HG02610 (cell line): Measurements from ENCODE around the gene KMT2C.
A peak's percentile ranks its signal among the peaks of the same experiment; 100 is the strongest.
"Not testable (repeated sequence)": the region's sequence is repeated elsewhere in the genome, so short reads cannot be mapped to it uniquely, and the experiment has no call there.

Experiments
- ATAC-seq: cut with Tn5 transposase; IDR thresholded peaks from one replicate; pipeline ENCODE4 v1.9.1; 2021; ENCODE audit warnings: mild to moderate bottlenecking, moderate library complexity; ENCODE audit not compliant: unreplicated experiment

The KMT2C gene

GRCh38 chr7:152442330-152442835 is 6.6 kb upstream of the KMT2C start:
- no peak for ATAC-seq

GRCh38 chr7:152441810-152442209 is 6.0 kb upstream of the KMT2C start:
- not testable (repeated sequence) for ATAC-seq

- ATAC-seq, result not testable (repeated sequence)
Observed at GRCh38 chr7:152441168-152441567, 5.4 kb upstream of the KMT2C start.

GRCh38 chr7:152438017-152438416 is 2.2 kb upstream of the KMT2C start:
- not testable (repeated sequence) for ATAC-seq

- not testable (repeated sequence) for ATAC-seq
Observed at GRCh38 chr7:152436931-152437575, 1.2 kb upstream of the KMT2C start.

GRCh38 chr7:152436111-152436930 is 518 bp upstream of the KMT2C start:
- ATAC-seq, result peak; percentile 38

DNA sequence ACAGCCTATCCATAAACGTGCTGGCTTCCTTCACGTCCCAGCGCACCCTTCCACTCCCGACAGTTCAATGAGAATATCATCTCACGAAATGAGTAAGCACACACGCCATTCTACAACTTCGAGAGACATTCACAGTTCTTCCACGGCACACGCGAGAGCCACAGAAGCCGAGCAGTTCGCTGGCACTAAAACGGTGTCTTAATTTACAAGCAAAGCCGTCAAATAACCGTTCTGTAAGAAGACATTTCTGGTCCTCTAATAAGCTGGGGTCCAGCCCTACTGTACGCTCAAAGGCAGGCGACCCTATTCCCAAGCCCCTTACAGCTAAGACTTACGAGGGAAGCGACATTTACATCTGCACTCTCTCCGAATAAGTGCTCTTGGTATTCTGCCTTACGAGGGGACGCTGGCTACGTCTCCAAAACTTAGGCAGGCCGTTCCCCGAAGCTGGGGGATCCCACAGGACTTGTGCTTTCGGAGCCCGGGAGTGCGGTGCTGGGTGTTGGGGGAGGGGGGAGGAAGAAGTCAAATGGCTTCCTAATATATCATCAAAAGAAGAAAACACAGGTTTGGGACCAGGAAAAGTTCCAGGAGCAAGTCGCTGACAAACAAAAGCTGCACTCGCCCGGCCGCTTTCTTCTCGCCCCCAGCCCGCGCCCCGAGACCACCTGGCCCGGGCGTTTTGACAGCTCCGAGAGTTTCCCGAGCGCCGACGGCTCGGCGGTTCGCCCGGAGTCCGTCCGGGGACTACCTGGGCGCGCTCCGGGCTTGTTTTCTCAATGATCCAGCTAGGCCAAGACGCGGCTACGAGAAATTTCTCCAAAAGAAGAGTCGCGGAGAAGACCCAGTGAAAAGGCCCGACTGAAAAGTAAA is 1.1 kb downstream of the KMT2C start:
- ATAC-seq, result not testable (repeated sequence)

GRCh38 chr7:152433721-152434490 is 1.9 kb downstream of the KMT2C start:
- peak; percentile 48 for ATAC-seq

DNA sequence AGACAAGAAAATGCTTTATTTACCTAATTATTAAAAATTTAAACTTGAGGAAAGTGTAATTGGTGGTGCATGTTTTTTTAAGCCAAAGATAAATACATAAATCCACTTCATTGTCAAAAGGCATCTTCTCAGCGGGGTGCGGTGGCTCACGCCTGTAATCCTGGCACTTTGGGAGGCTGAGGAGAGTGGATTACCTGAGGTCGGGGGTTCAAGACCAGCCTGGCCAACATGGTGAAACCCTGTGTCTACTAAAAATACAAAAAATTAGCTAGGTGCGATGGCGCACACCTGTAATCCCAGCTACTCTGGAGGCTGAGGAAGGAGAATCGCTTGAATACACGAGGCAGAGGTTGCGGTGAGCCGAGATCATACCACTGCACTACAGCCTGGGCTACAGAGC is 3.1 kb downstream of the KMT2C start:
- not testable (repeated sequence) for ATAC-seq

DNA sequence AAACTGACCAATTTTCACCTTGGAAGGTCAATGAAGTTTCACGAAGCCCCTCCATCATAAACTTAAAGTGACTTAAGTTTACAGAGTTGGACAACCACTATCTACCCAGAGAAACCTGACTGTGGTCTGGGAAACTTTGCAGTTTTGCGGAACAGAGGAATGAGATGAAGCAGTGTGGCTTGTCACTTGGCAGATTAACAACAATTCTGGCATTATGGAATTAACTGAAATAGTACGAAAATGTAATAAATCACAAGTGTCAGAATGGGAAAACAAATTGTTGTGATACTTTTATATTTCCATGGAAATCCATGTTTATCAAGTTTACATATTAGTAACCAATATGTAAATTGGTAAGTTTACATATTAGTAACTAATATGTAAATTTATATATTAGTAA is 4.9 kb downstream of the KMT2C start:
- ATAC-seq, result no peak

- not testable (repeated sequence) for ATAC-seq
Observed at GRCh38 chr7:152430118-152430517, 5.7 kb downstream of the KMT2C start.

DNA sequence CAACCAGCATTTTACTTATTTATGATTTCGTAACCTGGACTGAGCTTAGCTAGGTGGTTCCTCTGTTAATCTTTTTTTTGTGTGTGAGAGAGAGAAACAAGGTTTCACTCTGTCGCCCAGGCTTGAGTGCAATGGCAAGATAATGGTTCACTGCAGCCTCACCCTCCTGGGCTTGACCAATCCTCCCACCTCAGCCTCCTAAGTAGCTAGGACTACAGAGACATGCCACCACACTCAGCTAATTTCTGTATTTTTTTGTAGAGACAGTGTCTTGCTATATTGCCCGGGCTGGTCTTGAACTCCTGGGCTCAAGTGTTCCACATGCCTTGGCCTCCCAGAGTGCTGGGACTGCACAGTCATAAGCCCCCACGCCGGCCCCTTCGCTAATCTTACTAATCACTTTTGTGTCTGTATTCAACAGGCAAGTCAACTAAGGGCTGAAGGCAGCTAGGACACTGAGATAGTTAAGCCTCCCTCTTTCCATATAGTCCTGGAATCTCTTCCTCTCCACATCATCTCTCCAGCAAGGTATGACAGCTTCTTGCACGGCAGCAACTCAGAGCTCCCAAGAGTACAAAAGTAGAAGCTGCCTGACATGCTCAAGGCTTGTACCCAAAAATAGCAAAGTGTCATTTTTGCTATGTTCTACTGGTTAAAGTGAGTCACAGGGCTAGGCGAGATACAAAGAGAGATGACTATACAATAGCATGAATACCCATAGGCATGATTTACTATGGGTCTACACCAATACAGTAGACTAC is 11.3 kb downstream of the KMT2C start:
- peak; percentile 61 for ATAC-seq

- no peak for ATAC-seq
Observed at GRCh38 chr7:152423991-152424347, 11.8 kb downstream of the KMT2C start.

DNA sequence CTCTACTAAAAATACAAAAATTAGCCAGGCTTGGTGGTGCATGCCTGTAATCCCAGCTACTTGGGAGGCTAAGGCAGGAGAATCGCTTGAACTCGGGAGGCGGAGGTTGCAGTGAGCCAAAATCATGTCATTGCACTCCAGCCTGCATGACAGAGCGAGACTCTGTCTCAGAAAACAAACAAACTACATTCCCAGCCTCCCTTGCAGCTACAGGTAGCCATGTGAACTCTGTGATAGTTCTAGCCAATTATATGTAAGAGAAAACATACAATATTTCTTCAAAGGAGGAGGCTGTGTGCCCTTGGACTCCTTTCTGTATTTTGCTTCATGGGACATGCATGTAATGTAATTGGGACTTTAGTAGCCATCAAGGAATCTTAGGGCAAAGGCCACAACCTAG is 12.6 kb downstream of the KMT2C start:
- not testable (repeated sequence) for ATAC-seq

DNA sequence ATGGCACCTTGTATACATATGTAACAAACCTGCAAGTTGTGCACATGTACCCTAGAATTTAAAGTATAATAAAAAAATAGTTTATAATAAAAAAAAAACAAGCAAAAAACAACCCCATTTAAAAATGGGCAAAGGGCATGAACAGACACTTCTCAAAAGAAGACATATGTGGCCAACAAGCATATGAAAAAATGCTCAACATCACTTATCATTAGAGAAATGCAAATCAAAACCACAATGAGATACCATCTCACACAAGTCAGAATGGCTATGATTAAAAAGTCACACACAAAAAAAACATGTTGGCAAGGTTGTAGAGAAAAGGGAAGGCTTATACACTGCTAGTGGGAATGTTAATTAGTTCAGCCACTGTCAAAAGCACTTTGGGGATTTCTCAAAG is 14.9 kb downstream of the KMT2C start:
- not testable (repeated sequence) for ATAC-seq

DNA sequence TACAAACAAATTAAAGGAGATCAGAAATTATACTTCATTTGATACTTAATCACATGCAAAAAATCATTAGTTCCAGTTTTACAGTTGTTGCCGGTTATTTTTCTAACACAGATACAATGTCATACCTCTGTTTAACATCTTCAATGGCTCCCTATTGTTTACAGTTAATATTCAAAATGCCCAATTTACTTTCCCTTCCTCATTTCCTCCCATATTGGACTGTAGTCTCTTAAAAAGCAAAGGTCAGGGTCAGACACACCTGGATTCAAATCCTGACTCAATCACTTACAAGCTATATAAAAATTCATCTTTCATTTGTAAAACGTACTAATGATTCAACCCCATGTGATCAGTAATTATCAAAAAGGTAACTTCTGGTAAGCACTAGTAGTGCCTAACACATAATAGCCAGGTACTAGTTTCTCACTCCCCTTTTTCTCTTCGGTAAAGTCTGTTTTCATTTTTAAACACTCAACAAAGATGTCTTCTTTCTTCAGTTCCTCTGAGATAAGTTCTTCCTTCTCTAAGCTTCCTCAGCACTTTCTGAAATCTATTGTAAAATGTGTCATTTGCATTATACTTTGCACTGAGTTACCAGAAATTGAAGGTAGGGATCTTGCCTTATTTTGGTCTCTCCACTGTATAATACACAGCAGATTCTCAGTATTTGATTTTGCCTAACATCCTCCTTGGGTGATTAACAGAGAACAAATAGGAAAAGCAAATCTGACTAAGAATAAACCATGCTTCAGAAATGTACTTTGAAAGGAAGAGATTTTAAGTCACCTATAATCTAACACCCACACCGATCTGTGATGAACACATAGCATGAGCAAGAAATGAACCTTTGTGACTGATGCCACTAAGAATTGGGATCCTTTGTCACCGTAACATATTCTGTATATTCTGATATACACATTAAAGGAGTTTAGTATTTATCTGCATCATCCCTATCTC is 16.1 kb downstream of the KMT2C start:
- no peak for ATAC-seq

DNA sequence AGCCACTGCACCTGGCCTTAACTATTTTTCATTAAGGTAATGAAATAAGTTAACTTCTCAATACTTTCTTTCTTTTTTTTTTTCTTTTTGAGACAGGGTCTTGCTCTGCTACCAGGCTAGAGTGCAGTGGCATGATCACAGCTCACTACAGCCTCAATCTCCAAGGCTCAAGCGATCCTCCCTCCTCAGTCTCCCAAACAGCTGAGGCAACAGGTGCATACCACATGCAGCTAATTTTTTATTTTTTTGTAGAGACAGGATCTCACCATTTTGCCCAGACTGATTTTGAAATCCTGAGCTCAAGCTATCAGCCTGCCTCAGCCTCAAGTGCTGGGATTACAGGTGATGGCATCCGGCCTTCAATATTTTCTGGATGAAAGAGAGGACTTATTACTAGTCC is 21.0 kb downstream of the KMT2C start:
- no peak for ATAC-seq

GRCh38 chr7:152411389-152411788 is 24.4 kb downstream of the KMT2C start:
- no peak for ATAC-seq

GRCh38 chr7:152406491-152406890 is 29.3 kb downstream of the KMT2C start:
- no peak for ATAC-seq
